GM19324 (cell line): ENCODE results near the gene RSAD1.
"Not testable (repeated sequence)": the region's sequence is repeated elsewhere in the genome, so short reads cannot be mapped to it uniquely, and the experiment has no call there.

Experiments used
- ATAC-seq: cut with Tn5 transposase; IDR thresholded peaks from one replicate; pipeline ENCODE4 v1.9.1; 2021; ENCODE audit warnings: mild to moderate bottlenecking, moderate library complexity; ENCODE audit not compliant: unreplicated experiment, low FRiP score

The RSAD1 gene

DNA sequence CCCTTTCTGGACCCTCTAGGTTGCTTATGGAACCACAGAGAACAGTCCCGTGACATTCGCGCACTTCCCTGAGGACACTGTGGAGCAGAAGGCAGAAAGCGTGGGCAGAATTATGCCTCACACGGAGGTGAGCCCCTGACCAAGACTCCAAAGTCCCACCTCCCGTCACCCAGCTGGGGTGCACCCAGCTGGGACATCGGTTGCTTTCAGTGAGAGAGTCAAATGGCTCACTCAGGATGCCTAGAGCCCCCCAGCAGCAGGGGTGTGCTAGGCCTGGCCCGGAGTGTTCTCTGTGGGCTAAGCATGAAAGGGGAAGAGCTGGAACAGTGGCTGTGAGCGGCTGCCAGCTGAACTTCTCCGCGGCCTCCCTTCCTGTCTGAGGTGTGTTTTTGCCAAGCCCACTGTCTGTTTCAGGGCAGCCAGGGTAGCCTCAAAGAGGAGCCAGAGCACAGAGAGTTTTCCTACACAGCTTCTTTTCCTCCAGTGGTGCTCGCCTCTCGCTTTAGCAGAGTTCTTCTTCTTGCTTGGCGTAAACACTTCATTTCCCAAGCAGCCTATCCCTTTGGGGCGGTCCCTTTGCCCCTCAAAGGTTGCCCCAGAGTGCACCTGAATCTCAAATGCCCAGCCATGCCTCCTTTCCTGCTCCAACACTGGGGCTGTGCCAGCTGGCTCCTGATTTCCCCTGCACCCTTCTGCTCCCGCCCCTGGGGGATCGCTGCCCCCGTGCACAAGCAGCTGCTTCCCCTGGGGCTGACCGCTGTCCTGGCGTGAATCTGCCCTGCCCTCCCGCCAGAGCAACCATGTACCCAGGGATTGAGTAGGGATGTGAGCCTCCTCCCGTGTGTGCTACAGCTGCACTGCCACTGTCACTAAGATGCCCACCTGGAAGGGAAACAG is 7.4 kb upstream of the RSAD1 start:
- no peak for ATAC-seq

DNA sequence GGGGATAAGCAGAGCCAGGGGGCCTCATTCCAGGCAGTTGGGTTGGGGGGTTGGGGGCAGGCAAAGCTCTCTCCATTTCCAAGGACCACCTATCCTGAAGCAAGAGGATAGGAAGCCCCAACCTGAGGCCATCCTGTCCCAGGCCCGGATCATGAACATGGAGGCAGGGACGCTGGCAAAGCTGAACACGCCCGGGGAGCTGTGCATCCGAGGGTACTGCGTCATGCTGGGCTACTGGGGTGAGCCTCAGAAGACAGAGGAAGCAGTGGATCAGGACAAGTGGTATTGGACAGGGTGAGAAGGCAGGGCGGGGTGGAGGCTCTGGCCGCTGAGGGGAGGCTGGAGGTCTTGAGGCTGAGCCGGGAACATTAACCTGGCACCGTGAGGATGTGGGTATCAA is 6.4 kb upstream of the RSAD1 start:
- no peak for ATAC-seq

DNA sequence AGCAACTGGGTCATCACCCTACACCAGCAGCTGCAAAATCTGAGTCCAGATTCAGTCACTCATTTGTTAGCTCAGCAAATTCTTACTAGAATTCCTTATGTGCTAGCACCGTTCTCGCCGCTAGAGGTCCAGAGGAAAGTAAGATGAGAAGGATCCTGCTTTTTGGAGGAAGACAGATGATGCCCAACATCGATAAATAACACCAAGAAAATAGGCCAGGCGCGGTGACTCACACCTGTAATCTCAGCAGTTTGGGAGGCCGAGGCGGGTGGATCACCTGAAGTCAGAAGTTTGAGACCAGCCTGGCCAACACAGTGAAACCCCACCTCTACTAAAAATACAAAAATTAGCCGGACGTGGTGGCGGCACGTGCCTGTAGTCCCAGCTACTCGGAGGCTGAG is 5.9 kb upstream of the RSAD1 start:
- not testable (repeated sequence) for ATAC-seq

DNA sequence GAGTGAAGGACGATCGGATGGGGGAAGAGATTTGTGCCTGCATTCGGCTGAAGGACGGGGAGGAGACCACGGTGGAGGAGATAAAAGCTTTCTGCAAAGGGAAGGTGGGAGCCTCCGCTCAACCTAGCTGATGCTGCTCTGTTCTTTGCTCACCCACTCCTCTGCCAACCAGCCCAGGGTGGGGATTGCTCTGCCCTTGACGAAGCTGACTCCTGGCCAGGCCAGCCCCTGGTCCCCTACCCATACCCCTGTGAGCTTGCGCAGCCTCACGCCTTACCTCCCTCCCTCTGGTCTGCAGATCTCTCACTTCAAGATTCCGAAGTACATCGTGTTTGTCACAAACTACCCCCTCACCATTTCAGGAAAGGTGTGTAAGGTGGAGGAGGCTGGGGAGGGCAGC is 4.8 kb upstream of the RSAD1 start:
- ATAC-seq, result no peak

DNA sequence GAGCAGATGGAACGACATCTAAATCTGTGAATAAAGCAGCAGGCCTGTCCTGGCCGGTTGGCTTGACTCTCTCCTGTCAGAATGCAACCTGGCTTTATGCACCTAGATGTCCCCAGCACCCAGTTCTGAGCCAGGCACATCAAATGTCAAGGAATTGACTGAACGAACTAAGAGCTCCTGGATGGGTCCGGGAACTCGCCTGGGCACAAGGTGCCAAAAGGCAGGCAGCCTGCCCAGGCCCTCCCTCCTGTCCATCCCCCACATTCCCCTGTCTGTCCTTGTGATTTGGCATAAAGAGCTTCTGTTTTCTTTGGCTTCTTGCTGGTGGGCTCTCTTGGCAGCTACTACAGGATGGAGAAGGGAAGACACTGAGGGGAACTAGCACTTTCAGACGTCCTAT is 4.1 kb upstream of the RSAD1 start:
- no peak for ATAC-seq

DNA sequence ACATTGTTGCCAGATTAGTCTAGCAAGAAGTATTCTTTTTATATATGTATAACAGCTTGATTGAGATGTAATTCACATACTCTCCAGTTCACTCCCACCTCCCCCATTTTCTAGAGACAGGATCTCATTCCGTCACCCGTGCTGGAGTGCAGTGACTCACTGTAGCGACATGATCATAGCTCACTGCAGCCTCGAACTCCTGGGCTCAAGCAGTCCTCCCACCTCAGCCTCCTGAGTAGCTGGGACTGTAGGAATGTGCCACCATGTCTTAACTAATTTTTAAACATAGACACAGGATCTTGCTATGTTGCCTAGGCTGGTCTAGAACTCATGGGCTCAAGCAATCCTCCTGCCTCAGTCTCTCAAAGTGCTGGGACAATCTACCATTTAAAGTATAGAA is 3.3 kb upstream of the RSAD1 start:
- no peak for ATAC-seq

DNA sequence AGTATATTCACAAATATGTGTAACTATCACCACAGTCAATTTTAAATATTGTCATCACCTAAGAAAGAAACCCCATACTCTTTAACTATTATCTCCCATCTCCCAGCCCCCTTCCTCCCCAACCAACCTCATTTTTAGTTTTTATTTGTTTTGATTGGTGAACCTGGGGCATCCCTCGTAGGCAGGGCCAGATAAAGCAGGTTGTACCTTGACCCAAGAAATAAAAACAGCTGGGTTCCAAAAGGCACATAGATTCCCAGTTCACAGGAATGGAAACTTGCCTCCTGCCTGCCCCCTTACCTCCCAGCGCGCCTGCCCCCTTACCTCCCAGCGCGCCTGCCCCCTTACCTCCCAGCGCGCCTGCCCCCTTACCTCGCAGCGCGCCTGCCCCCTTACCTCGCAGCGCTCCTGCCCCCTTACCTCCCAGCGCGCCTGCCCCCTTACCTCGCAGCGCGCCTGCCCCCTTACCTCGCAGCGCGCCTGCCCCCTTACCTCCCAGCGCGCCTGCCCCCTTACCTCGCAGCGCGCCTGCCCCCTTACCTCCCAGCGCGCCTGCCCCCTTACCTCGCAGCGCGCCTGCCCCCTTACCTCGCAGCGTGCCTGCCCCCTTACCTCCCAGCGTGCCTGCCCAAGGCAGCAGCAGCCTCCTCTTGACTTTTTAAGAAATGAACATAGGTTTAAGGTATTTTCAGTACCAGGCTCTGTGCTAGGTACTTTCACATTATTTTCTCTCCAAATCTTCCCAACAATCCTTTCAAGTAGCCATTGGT is 2.7 kb upstream of the RSAD1 start:
- ATAC-seq, result not testable (repeated sequence)

DNA sequence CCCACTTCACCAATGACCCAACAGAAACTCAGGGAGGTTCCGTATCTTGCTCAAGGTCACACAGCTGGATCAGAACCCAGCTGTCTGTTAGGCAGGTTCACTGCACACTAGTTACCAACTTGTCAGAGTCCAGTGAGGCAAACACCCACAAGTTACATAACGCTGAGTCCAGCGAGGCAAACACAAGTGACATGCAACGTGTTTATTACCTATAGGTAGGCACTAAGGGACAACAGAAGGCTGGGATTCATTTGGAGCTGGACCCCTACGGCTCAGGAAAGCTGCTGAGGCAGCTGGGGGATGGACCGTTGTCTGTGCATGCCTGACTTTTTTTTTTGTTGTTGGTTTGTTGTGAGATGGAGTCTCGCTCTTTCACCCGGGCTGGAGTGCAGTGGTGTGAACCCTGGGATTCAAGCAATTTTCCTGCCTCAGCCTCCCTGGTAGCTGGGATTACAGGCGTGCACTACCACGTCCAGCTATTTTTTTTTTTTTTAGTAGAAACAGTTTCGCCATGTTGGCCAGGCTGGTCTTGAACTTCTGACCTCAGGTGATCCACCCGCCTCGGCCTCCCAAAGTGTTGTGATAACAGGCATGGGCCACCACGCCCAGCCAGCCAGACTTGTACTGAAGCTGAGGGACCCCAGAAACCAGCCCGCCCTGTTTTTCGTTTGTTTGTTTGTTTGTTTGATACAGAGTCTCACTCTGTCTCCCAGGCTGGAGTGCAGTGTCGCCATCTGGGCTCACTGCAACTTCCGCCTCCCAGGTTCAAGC is 1.9 kb upstream of the RSAD1 start:
- ATAC-seq, result no peak

DNA sequence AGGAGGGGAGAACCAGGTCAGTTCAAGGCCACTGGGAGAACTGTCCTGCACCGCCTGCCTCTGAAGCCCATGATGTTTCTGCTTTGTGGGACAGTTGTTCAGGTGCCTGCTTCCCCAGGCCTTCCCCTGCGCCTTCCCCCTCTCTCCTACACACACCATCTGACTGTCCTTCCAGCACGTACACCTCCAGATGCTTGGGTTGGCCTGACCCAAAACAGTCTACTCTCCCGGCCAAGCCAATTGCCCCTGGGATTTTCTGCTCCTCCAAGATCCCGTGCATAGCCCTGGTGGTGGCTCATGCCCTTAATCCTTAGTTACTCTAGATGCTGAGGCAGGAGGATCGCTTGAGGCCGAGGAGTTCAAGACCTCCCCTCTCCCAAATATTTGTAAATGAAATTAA is 684 bp upstream of the RSAD1 start:
- no peak for ATAC-seq

DNA sequence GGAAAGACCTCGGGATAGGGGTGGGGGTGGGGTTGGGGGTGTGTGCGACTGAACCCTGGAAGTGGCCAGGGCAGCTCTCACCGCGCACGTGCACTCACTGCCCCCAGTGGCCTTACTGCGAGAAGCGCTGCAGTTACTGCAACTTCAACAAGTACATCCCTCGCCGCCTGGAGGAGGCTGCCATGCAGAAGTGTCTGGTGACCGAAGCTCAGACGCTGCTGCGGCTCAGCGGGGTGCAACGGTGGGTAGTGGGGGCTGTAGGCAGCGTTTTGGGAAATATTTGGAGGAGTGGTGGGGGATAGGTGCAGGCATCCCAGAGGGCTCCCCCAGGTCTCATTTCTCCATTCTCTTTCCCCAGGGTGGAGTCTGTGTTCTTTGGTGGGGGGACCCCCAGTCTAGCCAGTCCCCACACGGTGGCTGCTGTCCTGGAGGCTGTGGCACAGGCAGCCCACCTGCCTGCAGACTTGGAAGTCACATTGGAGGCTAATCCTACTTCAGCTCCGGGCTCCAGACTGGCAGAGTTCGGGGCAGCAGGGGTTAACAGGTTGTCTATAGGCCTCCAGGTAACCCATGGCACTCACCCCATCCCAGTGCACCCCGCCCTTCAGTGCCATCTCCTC is 972 bp downstream of the RSAD1 start:
- no peak for ATAC-seq

DNA sequence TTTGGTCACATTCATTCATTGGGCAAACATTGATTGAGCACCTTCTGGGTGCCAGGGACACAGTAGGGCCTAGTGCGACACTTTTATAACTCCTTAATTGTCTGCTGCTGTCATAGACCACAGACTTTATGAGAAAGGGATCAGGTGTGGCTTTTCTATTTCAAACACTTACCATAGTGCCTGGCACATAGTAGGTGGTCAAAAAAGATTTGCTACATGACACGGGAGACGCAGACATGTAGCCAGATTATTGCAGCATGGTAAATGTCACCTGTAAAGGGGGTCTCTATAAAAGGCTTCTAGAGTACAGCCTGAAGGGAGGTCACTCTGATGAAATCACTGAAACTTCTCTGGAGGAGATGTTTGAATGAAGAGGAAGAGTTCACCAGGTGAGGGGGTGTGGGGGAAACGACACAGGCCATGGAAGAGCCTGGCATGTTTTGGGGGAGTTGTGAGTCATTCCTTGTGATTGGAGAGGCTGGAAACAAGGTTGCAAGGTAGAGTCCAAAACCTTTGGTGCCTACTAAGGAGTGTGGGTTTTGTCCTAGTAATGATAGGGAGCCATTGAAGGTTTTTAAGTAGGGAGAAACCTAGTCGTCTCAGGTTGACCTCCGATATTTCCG is 1.6 kb downstream of the RSAD1 start:
- ATAC-seq, result no peak

DNA sequence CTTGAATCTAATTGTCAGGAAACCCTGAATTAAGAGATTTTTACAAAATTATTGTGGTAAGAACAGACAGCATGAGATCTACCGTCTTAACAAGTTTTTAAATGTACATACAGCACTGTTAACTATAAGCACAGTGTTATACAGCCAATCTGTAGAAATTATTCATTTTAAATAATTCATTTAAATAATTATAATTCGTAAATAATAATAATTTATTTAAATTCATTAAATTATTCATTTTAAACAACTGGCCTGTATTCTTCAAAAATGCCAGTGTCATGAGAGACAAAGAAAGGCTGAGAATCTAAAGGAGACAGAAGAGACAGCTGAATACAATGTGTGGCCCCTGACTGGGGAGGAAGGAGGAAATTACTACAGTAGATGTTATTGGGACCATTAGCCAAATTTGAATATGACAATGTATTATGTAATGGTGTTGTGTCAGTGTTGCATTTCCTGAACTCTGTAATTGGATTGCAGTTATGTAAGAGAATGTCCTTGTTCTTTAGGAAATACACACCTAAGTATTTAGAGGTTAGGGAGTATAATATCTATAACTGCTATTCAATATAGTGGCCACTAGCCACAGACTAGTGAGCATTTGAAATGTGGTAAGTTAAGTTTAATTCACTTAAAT is 2.3 kb downstream of the RSAD1 start:
- ATAC-seq, result no peak

DNA sequence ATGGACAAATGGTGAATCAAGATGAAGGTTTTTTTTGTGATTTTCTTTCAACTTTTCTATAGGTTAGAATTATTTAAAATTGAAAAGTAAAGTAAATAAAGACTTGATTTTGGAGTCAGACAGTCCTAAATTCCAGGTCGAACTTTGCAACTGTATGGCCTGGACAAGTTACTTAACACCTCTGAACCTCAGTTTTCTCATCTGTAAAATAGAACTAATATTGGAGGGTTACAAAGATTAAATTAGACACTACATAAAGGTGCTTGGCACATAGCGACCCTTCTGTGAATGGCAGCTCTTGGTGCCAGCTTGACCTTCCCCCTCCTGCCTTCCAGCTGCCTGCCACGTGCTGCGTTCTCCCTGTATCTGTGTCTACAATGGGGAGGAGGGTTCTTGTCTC is 3.0 kb downstream of the RSAD1 start:
- ATAC-seq, result no peak

DNA sequence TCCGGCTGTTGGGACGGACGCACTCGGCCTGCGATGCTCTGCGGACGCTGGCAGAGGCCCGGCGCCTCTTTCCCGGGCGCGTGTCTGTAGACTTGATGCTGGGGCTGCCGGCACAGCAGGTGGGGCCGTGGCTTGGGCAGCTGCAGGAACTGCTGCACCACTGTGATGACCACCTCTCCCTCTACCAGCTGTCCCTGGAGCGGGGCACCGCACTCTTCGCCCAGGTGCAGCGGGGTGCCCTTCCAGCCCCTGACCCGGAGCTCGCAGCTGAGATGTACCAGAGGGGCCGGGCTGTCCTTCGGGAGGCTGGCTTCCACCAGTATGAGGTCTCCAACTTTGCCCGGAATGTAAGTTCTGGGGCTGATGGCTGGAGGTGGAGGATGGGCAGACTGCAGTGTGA is 3.5 kb downstream of the RSAD1 start:
- ATAC-seq, result no peak

DNA sequence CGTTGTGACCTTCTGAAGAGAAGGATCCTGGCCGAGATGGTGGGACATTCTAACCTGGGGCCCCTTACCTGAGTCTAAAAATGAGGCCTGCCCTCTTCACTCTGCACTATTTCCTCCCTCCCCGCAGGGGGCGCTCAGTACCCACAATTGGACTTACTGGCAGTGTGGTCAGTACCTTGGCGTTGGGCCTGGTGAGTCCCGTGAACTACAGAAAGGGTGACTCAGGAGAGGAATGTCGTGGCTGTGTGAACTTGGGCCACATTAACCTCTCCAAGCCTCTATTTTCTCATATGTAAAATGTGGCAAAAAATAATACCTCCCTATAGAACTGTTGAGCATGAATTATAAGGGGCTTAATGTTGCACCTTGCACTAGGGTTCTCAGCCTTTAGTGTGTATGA is 3.9 kb downstream of the RSAD1 start:
- ATAC-seq, result no peak

DNA sequence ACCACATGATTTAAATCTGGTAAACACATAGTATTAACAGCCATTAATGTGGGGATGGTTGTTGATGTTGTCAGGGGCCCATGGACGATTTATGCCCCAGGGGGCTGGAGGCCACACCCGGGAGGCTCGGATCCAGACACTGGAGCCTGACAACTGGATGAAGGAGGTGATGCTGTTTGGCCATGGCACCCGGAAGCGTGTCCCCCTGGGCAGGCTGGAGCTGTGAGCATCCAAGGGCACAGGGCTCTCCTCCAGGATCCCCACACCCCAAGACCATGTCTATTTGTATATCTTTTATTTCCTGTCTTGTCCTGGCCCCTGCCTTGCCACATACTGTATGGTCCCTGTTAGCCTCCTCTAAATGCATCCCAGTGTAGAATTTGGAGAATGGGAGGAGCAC is 4.6 kb downstream of the RSAD1 start:
- no peak for ATAC-seq

DNA sequence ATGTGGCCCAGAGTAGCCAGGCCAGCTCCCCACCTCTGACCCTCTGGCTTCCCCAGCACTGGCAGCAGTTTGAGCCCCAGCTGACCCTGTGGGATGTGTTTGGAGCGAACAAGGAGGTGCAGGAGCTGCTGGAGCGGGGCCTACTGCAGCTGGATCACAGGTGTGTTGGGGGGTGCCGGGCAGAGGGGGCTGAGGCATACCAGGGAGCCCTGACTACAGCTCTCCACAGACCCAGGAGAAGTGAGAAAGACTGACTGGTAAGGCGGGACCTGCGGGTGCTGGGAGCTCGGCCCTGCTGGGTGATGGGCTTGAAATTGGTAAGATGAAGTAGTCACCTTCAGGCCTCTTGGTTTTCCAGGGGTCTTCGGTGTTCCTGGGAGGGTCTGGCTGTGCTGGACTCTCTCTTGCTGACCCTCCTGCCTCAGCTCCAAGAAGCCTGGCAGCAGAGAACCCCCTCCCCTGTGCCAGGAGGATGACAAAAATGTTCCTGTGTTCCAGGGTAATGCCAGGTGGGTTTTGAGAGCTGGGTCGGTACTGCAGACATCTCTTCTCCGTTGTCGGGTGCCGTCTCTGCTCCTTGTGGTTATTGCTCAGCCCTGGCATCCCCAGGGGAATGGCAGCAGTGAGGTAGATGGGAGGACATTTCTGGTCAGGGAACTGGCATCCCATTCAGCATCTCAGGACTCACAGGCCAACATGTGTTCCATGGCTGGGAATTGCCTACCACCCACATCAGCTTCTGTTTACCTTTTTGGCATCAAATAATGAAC is 5.9 kb downstream of the RSAD1 start:
- no peak for ATAC-seq

DNA sequence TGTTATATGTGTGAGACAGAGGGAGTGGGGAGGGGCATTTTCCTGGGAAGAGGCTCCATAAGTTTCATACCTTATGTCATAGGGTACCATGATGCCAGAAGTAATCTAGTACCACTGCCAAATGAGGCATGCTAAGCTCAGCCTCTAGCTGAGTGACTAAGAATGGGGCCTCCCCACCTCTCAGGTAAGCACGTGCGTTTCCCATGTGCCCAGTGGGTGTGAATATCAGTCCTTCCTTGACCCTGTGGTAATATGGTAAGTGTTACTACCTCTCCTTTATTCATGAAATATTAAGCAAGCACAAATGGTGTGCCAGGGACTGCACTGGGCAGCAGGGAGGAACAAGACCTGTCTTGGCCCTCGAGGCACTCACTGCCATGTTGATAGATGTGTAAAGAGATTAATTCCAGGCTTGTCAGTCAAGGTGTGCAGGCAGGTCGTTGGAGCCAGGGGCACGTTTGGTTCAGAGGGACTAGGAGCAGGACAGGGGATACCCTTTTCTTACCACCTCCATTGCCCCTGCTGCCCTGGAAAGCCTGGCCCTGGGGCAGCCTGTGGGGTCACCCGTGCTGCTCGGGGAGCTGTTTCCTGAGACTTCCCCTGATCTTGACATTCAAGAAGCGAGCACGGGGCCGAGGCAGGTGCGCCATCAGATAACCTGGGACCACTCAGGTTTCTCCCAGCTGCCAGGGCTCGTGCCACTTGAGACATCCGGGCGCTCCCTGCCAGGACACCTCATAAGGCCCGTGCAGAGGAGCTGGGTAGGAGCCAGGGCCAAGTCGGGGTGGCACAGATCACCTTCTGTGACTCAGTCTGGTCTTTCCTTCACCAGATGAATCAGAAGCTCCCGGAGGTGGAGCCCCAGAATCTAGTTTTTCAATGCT is 8.8 kb downstream of the RSAD1 start:
- ATAC-seq, result no peak
